Endometrium (tissue), 2 donors: ENCODE results near the gene USH1G.

Experiments used
- FAIRE-seq: peaks from 2 replicates; lab custom pipeline; 2012; peaks lifted over from hg19 to GRCh38; lab: Jason Lieb, UNC
- donor health status: control.
- donor health status: control.

USH1G gene

DNA sequence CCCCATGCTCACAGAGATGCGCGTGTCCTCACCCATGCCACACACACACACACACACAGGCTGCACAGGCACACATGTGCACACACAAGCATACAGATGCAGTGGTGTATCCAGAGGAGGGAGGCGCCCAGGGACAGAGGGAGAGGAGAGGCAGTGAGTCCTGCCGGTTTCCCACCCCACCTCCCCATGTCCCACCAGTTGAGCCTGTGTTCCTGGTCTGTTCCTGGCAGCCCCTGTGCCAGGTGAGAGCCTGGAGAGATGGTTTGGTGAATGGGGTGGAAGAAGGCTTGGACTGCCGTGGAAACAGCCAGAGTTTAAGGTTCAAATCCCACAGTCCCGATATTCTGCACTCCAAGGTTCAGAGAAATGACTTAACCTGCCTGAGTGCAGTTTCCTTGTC is 19.4 kb downstream of the USH1G start:
- FAIRE-seq, result no peak

DNA sequence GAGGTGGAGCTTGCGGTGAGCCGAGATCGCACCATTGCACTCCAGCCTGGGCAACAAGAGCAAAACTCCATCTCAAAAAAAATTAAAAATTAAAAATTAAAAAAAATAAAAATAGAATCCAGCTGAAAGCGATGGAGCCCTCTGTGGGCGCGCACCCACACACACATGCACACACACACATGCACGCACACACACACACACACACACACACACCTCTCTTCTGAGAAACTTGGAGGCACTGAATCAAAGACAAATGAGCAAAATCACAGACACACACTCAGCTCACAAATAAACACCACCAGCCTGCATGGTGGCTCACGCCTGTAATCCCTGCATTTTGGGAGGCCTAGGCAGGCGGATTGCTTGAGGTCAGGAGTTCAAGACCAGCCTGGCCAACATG is 20.0 kb downstream of the USH1G start:
- FAIRE-seq, result no peak

DNA sequence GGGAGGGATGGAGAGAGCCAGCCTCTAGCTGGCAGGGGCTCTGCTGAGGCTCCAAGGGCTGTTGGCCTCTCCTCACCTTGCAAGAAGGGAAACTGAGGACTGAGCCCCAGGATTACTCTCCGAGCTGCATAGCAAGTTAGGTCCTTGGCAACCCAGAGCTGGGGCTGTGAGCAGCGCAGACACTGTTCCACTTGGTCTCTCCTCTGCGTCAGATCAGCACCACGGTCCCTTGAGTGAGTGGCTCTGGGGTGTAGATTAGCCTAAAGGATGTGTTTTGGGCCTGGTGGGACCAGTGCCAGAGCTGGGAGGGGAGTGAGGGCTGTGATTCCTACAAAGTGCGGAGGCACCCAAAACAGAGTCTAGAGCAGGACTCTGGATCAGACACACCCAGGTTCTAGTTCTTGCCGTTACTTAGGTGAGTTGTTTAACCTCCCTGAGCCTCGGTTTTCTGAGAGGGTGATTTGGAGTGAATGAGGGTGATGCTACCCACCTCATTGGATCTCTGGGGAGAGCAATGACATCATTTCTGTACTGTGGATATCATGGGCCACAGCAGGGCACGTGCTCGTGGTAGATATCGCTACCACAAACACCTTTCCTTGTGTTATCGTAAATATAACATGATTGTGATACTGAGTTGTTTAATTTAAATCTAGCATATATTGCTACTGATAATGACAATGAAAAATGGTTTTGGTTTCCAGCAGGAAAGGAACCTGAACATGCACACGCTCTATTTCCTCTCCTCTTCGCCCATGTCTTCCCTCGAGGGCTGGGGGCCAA is 21.5 kb downstream of the USH1G start:
- FAIRE-seq, result no peak

DNA sequence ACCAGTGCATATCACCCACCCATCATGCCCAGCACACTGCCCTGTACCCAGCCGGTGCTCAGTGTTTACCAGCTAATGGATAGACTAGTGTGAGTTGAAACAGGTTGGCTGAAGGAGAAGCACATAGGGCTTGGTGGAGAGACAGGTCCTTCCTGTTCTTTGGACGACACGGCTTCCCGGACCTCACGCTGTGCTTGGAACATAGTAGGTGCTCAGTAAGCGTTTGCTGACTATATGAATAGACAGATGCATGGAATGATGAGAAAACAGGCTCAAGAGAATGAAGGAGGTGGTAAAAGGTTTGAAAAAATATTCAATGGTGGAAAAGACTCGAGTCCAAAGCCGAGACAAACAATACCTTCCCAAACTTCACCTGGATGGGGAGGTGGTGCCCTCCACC is 22.8 kb downstream of the USH1G start:
- no peak for FAIRE-seq

DNA sequence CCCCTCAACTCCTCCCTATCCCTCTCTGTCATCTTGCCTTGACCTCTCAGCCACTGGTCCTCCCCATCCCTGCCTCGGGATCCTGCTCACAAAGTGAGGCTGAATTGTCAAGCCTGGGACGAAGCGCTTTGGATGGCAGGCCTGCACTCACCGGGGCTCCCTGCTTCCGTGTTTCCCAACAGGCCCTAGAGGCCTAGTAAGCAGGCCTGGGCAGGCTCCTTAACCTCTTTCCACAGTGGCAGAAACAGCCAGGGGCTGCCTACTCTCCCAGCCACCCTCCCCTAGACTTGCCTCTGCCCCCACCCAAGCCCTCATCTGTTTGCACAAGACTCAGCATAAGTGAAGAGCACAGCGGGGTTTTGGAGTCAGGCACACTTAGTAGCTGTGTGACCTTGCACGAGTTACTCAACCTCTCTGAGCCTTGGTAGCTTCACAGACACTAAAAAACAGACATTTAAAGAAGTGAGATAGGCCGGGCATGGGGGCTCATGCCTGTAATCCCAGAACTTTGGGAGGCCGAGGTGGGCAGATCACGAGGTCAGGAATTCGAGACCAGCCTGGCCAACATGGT is 24.6 kb downstream of the USH1G start:
- no peak for FAIRE-seq

DNA sequence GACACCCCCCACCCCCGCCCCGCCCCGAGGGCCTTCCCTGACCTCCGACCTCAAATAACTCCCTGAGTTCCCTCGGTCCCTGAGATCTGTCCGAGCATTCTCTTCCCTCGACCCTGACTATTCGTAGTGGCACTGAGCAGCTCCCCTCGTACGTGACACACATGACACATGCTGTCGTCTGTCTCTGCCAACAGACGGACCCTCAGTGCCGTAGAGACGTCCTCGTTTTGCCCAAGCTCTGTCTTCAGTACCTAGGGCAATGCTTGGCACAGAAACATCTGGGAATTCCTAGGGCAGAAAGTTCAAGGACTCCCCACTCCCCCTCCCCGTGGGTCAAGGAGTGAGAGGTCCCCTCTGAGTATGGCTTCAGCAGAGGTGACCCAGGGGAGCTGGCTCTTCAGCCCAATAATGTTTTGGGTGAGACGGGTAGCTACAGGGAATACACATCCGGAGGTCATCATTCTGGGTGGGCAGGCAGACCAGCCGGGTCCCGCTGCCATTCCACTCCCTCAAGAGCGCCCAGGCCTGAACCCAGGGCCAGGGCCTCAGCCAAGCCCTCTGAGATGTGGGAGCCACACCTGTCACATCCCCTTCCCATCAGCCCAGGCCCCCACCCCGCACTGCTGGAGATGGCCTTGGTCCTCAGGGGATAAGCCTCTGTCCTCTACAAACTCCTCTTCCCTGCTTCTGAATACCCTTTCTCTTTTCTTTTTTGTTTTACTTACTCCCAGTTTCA is 29.0 kb downstream of the USH1G start:
- no peak for FAIRE-seq

DNA sequence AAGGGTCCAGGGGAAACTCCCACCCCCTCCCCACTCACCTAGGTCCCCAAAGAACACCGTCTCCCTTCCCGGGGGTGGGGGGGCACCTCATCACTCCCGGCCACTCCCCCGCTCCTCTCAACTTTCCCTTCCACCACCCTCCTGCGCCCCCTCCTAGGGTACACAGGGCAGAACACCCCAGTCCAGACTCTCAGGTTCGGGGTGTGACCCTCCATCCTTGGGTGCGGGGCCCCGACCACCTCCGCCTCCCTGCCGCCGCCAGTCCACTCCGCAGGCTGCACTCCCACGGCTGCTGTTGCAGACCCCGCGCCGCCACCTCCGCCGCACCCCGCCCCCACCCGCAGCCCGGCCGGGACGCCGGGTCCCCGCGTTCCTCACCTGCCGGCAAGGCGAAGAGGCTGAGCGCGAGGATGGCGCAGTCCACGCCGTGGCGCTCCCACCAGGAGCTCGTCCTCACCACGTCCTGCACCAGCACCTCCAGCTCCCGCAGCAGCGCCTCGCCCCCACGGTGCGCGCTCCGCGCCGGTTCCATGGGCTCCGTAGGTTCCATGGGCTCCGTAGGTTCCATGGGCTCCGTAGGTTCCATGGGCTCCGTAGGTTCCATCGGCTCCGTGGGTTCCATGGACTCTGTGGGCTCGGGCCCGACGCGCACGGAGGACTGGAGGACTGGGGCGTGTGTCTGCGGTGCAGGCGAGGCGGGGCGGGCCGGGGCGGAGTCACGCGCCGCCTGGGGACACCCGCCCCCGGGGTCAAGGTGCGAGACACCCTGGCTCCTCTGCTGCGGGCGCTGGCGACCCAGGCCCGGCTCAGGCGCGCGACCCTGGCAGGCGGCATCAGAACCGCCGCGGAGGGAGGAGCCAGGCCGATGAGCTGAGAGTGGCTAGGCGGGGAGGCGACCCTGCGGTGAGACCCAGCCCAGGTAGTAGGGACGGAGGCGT is 29.8 kb downstream of the USH1G start, which contains the start of gene FADS6:
FADS6 (minus strand) TSS at position 660 of the 938 bp plus-strand sequence; CDS start at position 622, 38 bp downstream.
- no peak for FAIRE-seq

DNA sequence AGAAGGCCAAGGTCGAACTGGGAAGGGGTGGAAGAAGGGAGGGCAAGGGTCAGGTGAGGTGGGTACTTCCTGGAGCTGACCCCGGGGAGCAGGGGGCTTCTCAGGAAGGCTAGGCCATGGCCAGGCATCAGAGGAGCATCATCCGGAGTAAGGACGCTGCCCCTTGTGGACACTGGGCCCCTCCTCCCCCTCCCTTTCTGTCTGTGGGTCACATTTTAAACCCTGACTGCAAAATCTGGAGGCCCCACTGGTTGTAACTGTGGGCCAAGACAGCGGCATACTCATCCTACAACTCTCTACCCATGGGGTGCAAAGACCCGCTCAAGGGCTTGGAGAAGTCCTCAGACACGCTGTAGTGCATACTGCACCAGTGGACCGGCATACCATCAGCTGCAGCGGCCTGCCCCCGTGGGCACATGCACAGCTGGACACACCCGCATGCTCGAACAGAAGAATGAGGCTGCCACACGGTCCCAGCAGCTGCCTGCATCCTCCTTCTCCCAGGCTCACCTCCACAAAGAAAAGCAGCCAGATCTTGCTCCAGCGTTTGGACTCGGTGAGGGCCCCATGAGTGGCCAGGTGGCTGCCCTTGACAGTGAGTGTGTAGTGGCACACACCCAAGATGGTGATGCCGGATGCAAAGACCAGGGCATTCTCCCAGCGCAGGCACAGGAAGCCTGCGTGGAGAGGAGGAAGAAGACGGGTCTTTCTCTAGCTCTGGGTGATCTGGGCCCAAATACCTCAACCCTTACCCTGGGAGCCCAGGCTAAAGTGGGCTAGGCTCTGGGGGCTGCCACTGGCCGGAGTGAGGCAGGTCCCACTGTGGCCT is 30.8 kb downstream of the USH1G start:
- FAIRE-seq, result no peak

DNA sequence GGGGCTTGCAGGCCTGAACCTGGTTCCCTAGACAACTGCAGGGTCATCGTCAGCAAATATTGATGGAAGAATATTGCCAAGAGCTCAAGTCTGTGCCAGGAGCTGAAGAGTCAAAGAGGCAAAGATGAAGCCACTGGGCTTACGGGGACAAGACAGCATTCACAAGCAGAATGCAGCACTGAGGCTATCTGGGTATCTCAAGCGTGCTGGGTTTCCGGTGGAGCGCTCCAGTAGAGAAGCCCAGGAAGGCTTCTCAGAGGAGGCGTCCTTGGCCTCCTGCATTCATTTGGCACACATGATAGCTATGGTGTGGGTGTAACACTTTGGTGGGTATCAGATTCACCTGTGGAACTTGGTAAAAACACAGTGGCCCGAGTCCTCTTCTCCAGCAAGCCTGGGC is 32.5 kb downstream of the USH1G start:
- FAIRE-seq, result no peak

DNA sequence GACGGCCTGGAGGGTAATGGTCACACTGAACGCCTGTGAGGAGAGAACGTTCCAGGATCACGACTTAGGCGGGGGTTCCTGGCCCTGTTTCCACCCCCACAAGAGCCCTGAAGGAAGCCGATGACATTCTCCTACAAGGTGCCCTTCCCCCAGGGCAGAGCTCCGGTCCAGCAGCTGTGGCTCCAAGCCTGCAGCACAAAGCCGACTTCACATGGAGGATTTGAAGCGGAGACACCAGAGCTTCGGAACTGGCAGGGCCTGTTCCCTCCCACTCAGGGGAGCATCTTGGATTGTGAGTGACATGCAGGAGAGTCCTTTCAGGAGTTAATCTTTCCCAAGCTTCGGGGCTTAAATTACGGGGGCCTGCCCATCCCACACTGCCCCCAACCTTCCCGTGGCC is 34.6 kb downstream of the USH1G start:
- FAIRE-seq, result no peak

DNA sequence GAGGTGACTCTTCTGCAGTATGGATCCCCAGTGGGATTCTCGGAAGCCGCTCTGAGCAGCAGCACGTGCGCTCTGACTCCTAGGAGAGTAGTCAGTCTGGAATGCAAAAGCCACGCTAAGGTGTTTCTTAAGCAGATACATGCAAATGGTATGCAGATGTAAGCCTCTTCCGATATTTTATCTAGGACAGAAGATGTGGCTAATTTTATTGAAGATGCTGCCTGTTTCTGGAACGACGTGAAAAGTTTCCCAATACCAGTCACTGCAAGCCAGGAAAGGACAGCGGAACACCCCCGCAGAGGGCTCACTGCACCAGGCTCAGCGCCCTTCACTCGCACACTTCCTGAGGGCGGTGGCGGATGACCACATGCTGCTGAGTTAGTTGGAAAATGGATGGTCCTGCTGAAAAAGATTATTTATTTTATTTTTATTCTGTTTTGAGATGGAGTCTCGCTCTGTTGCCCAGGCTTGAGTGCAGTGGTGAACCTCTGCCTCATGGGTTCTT is 39.8 kb downstream of the USH1G start:
- no peak for FAIRE-seq

DNA sequence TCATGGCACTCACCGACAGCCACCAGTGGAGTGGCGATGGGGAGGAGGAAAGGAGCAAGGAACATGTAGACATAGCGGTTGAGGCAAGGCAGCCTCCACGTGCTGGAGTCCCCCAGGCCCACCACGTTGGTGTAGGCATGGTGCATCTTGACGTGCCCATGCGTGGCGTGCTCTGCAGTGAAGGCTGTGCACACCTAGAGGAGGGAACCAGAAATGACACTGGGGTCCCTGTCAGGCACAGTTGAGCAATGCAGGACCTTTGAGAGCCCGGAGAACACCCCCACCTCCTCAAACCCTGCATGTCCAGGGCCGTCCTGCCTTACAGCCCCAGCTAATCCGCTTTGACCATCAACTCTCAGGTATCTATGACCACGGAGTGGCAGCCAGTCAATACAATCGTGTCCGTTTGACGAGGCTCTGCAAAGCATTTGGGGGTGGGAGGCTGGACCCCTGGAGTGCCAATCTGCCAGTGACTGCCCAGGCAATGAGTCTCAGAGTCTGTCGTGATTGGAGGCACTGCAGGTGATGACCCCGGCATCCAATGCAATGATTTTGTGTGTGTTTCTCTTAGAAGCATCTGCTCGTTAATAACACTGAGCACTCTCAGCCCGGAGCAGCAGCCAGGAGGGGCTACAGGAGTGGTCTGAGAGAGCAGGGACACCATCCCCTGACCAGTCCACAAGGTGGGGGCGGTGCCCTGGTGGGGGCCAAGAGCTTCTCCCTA is 40.4 kb downstream of the USH1G start:
- FAIRE-seq, result no peak

DNA sequence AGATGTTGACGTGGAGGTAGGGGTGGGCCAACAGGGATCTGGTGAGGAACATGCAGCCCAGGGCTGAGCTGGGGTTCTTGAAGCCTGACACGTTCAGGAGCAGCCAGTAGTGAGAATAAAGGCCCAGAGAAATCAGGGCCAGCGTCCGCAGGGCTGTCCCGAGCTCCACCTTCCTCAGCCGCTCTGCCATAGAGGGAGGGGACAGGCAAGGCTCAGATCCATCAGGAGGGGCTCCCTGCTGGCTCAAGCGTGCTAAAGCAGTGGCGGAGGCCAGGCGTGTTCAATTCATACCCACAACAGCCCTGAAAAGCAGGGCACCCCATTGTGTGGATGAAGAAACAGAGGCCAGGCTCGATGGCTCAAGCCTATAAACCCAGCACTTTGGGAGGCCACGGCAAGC is 42.0 kb downstream of the USH1G start:
- FAIRE-seq, result no peak

DNA sequence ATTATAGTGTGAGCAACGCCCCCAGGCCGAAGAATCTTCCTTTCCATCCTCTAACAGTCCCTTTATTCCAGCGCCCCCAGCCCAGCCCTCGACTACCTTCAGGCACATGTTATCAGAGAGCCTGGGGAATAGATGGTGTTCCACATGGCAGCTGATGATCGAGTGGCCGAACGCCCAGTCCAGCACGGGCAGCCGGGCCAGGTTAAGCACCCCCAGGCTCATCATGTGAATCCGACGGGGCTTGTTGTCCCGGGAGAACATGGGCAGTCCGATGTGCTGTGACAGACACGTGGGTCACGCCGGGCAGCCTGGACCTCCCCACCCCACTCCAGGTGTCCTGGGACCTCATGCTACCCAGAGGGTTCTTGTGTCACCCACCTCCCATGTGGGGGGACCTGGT is 43.7 kb downstream of the USH1G start:
- no peak for FAIRE-seq

DNA sequence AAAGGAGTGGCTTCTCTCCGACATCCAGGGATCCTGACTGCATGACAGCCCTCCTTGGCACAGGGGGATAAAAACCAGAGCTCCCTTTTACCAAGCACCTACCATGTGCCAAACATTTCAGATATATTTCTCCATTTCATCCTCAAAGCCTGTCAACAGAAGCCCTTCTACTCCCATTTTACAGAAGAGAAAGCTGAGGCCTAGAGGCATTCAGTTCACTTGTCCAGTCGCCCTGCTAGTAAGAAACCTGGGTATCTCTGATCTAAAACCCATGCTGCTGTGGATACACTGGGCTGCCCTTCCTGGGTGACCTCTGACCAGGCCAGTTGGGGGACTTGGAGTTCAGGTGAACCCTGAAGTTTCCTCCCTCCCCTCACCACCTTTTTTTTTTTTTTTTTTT is 44.4 kb downstream of the USH1G start:
- no peak for FAIRE-seq

DNA sequence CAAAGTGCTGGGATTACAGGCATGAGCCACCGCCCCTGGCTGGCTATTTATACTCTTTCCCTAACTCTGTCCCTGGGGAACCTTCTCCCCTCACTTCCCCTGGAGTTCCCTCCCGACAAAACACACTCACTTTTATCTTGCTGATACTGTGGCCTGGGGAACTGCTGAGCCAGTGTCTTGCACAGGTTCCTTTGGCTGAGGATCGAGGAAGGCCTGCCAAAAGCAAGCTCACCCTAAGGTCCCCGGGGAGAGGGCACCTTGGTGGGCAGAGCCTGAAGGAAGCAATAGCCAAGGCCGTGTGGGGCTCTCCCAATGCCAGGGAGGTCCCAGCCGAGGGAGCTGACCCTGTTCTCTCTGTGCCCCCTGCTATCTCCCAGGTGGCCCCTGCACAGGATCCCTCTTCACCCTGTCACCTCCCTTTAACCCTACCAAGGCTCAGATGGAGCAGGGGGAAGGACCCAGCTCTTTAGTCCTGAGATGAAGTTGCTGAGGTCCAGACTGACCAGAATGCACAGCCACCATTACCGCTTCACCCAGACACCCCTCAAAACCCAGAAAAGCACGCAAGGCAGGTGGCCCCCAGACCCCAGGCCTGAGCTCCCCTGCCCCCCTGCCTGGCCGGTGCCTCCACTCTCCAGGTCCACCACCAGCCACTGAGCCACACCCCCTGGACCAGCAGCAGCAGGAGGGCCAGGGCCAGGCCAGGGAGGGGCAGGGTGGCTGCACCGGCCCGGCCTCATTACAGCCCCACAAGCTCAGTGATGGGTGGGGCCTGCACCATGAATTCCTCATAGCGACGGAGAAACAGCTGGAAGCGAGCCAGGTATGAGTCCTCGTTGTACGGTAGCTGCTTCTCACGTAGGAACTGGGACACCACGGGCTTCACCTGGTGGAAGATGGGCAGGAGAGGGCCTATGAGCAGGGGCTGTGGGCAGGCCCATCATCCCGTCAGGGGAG is 45.2 kb downstream of the USH1G start:
- no peak for FAIRE-seq

DNA sequence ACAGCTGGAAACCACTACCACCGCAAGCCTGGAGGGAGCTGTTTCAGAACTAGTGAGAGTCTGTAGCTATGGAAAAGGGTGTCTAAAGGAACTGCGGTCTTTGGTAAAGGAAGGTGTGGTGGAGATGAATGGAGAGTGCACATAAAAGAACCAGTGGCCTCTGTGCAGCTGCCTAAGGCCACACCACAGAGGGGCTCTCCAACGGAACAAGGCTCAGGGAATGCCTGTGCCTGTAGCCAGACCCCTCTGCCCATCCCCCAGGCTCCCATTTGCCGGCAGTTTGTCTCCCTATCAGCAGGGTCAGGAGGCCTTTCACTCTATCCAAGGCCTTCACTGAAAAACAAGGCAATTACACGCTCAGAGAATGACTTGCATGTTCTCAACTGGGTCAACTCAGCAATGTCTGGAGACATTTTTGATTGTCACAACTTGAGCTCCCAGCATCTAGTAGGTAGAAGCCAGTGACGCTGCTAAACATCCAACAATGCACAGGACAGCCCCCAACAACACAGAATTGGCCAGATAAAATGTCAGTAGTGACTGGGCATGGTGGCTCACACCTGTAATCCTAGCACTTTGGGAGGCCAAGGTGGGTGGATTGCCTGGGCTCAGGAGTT is 47.0 kb downstream of the USH1G start:
- FAIRE-seq, result no peak

DNA sequence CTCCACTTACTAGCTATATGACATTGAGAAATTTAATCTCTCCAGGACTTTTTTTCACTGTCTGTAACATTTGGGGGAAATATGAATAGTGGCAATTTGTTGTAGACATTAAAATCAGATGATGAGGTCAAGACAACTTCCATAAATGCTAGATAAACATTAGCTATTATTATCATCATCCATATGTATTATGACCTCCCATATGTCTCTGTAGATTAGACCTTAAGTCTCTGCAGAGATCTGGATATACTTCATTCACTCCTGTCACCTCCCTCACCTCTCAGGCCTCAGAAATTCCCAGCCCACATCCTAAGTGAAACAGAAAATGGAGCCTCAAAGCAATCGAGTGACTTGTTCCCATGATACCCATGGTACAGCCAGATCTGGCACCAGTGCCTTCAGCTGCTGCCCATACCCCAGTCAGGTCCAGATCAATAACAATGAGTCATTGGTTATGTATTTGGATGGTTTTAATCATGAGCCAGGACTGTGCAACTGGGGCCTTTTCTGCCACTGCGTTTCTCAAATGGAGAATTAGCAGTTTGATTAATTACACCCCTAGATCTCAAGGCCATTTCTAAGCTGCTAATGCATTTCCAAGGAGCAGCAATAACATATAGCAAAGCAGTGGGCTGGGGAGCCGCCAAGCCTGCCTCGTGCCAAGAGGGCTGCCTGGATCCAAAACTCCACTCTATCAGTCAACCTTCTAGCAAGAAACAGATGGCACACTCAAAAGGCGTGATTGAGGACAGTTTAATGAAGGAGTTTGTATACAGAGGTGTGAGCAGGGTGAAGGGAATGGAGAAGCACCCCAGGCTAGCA is 47.7 kb downstream of the USH1G start:
- FAIRE-seq, result no peak
